SU-DHL-6 (cell line): Measurements from ENCODE around the gene ANKRD22.

ENCODE experiments used
- EZH2phosphoT487 ChIP-seq: fragments of 200-600 bp; sonication (generic), shearing (Covaris generic); conservative IDR thresholded peaks from 2 replicates; pipeline ENCODE4 v1.6.1; 2018; ENCODE audit warnings: mild to moderate bottlenecking, antibody characterized with exemption, low read length, moderate library complexity, mixed read lengths
- TF ChIP-seq, protein P1 (sequence below): fragments of 200-600 bp; sonication (generic); IDR thresholded peaks from one replicate; pipeline ENCODE4 v1.5.1; 2017; ENCODE audit warnings: antibody characterized with exemption, mild to moderate bottlenecking, low read length, moderate library complexity; ENCODE audit not compliant: insufficient read depth, poor library complexity, severe bottlenecking

DNA sequence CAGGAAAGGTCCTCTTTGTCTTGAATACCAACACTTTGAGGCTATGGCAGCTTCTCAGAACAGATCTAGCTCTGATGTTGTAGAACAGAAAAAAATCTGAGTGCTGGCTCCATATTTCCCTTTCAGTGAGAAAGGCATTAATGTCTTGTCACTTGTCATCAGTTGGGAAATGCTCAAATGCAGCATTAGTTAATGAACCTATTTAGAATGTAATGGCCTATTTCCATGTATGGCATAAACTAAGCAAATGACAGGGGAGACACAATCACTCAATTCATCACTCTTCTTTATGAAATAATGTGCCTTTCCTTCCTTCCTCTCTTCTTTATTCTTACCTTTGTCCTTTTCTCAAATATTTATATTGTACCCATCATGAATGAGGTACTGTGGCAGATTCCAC lies 23.4 kb upstream of the ANKRD22 start:
- TF ChIP-seq, protein P1, sequence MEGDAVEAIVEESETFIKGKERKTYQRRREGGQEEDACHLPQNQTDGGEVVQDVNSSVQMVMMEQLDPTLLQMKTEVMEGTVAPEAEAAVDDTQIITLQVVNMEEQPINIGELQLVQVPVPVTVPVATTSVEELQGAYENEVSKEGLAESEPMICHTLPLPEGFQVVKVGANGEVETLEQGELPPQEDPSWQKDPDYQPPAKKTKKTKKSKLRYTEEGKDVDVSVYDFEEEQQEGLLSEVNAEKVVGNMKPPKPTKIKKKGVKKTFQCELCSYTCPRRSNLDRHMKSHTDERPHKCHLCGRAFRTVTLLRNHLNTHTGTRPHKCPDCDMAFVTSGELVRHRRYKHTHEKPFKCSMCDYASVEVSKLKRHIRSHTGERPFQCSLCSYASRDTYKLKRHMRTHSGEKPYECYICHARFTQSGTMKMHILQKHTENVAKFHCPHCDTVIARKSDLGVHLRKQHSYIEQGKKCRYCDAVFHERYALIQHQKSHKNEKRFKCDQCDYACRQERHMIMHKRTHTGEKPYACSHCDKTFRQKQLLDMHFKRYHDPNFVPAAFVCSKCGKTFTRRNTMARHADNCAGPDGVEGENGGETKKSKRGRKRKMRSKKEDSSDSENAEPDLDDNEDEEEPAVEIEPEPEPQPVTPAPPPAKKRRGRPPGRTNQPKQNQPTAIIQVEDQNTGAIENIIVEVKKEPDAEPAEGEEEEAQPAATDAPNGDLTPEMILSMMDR, result no peak
- TF ChIP-seq EZH2phosphoT487, result no peak
